IPS-NIHi7 (cell line): ENCODE data around the gene KDM2B.
"Not testable (repeated sequence)": the region's sequence is repeated elsewhere in the genome, so short reads cannot be mapped to it uniquely, and the experiment has no call there.

ENCODE experiments used
- DNase-seq: peaks from one replicate; pipeline ENCODE4 v3.0.0; 2012; ENCODE audit warnings: mixed read lengths; ENCODE audit errors: extremely low spot score

Gene KDM2B

DNA sequence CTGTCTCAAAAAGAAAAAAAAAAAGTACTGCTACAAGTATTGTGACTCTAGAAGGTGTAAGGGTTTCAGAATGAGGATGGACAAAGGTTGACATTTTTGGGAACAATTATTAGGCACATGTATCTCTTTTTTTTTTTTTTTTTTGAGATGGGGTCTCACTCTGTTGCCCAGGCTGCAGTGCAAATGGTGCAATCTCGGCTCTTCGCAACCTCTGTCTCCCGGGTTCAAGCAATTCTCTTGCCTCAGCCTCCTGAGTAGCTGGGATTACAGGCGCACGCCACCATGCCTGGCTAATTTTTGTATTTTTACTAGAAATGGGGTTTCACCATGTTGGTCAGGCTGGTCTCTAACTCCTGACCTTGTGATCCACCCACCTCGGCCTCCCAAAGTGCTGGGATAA is 195.9 kb downstream of the KDM2B start:
- not testable (repeated sequence) for DNase-seq

DNA sequence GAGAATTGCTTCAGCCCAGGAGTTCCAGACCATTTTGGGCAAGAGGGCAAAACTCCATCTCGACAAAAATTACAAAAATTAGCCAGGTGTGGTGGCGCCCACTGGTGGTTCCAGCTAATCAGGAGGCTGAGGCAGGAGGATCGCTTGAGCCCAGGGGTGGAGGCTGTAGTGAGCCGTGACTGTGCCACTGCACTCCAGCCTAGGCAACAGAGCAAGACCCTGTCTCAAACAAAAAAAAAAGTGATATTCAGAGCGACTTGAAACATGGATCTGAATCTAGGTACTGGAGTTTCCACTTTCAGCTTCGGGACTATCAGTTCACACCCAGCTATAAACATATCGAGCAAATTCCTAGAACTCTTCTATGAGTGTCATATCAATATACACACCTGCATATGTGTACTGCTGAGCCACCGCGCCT is 197.2 kb downstream of the KDM2B start:
- no peak for DNase-seq

DNA sequence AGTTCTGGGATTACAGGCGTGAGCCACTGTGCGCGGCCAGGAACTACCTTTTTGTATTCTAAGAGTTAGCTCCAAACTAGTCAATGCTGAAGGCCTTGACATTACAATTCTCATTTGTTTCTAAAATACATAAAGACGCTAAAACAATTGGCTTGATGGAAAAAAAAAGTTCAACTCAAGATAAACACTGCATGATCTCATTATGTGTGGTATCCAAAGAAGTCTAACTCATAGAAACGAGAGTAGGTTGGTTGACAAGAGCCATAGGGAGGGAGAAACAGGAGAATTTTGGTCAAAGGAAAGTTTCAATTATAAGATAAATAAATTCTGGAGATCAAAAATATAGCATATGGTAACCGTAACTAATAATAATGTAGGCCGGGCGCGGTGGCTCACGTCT is 200.9 kb downstream of the KDM2B start:
- DNase-seq: no peak
